ENCODE data around the gene IP6K1.
"Not testable (repeated sequence)": the region's sequence is repeated elsewhere in the genome, so short reads cannot be mapped to it uniquely, and the experiment has no call there.

Gene IP6K1

DNA sequence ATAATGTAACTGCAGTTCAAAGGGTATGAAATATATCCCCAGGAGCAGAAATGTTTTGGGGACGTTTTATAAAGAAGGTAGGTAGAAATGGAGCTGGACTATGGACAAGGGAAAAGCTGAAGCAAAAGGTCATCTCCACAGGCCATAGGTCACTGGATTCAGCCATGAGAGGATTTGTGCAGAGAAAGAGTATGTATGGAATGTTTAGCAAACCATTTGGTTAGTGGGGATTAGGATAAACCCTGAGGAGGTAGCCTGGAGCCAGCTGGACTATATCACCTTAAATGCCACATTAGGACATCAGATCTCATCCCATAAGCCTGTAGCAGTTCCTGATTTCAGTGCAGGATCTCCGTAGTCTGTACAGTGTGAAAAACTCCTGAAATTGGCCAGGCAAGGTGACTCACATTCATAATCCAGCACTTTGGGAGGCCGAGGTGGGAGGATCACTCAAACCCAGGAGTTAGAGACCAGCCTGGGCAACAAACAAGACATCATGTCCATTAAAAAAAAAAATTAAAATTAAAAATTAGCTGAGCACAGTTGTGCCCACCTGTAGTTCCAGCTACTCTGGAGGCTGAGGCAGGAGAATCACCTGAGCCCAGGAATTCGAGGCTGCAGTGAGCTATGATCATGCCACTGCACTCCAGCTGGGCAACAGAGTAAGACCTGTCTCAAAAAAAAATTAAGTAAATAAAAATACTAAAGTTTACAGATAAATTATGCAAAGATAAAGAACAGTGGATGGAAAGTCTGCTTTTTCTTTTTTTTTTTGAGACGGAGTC, 4.7 kb downstream of the IP6K1 start:
- no CpG with 5 or more reads among the region's 5 CpGs for WGBS (ENCODE audit: insufficient coverage, insufficient read length)
- DNase-seq (ENCODE audit: low read depth, low spot score): no peak
- no peaks in the 10 kb centered on the region for H3K4me1 ChIP-seq (ENCODE audit: control insufficient read depth, insufficient read depth, low read length)

DNA sequence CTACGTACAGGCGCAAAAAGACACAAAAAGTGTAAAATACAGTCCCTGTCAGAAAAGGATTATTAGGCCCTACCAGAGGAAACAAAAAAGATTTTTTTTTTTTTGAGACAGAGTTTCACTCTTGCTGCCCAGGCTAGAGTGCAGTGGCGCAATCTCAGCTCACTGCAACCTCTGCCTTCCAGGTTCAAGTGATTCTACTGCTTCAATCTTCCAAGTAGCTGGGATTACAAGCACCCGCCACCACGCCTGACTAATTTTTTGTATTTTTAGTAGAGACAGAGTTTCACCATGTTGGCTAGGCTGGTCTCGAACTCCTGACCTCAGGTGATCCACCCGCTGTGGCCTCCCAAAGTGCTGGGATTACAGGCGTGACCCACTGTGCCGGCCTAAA, 5.4 kb downstream of the IP6K1 start:
- H3K4me1 ChIP-seq (ENCODE audit: control insufficient read depth, insufficient read depth, low read length); H3K9me3 ChIP-seq (ENCODE audit: control insufficient read depth, insufficient read depth, low read length); H3K27me3 ChIP-seq (ENCODE audit: control insufficient read depth, insufficient read depth, low read length); H3K36me3 ChIP-seq (ENCODE audit: control insufficient read depth, insufficient read depth, low read length); H3K27ac ChIP-seq (ENCODE audit: low read length); H3K4me3 ChIP-seq (ENCODE audit: low read length); DNase-seq (ENCODE audit: low read depth, low spot score): not testable (repeated sequence)
- no CpG with 5 or more reads among the region's 9 CpGs for WGBS (ENCODE audit: insufficient coverage, insufficient read length)

More for the DNA sequence above, 4.7 kb downstream of the IP6K1 start:
- Histone ChIP-seq H3K9me3 (ENCODE audit: control insufficient read depth, insufficient read depth, low read length) (no peaks in the 10 kb centered on the region), H3K27ac (ENCODE audit: low read length) (no peak overlapping the region), H3K4me3 (ENCODE audit: low read length) (no peak overlapping the region), H3K36me3 (ENCODE audit: control insufficient read depth, insufficient read depth, low read length) (no peaks in the 10 kb centered on the region), H3K27me3 (ENCODE audit: control insufficient read depth, insufficient read depth, low read length) (no peaks in the 10 kb centered on the region)

DNA sequence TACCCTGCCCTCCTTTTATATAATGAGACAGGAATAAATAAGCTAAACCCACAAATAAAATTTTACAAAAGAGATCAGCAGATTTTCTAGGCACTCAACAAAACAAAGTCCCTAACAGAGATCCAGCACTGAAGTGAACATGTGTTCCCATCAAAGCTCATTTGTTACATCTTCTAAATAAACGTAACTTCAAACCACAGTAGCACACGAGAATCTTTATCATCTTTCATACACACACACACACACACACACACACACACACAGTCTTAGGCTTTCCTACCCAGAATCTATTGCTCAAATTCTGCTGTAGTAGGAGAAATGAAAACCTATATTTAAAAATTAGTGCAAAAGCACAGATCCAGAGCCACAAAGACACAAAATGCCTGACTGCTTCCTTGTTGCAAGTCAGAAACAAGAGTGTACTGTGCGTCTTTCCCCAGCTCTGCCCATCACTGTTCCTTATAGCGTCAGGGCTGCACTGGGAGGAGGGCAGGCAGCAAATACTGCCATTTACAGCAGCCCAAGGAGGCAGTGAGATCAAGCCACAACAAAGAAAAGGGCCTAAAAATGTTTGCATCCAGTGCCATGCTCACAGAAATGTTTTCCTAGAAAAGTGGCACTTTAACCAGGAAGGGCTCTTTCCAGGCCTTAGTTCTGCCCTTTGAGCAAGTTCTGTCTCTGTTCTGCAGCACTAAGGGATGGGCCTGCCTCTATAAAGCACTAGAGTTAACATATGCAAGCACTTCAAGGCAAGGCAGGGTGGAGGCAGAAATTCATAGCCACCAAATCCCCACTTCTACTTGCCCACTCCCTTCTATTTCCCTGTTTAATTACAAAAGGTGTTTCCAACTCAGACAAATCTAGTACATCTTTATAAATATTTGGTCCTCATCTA, 6.0 kb downstream of the IP6K1 start:
- 100% methylated on average over 2 of the region's 4 CpGs for WGBS (ENCODE audit: insufficient coverage, insufficient read length)
- H3K36me3 ChIP-seq (ENCODE audit: control insufficient read depth, insufficient read depth, low read length): no peaks in the 10 kb centered on the region
- no peak overlapping the region for H3K4me3 ChIP-seq (ENCODE audit: low read length)
- H3K4me1 ChIP-seq (ENCODE audit: control insufficient read depth, insufficient read depth, low read length): no peaks in the 10 kb centered on the region
- H3K27ac ChIP-seq (ENCODE audit: low read length): no peak overlapping the region
- H3K9me3 ChIP-seq (ENCODE audit: control insufficient read depth, insufficient read depth, low read length): no peaks in the 10 kb centered on the region
- DNase-seq (ENCODE audit: low read depth, low spot score): no peak
- H3K27me3 ChIP-seq (ENCODE audit: control insufficient read depth, insufficient read depth, low read length): no peaks in the 10 kb centered on the region

DNA sequence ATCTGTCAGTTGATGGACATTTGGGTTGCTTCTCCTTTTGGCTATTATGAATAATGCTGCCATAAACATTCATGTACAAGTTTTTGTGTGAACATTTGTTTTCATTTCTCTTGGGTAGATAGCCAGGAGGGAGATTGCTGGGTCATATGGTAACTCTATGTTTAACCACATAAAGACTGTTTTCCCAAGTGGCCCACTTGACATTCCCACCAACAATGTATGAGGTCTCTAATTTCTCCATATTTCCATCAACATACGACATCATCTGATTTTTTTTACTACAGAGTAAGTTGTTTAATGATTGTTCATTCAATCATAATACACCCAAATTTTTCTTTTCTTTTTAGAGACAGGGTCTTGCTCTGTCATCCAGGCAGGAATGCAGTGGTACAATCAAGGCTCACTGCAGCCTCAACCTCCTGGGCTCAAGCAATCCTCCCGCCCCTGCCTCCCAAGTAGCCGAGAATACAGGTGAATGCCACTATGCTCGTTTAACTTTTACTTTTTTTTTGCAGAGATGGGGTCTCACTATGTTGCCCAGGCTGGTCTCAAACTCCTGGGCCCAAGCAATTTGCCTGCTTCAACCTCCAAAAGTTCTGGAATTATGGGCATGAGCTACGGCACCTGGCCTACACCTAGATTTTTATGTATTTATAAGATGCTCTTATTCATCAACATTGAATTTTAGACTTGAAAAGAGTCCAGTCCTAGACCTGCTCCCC, 6.8 kb downstream of the IP6K1 start:
- Histone ChIP-seq H3K4me3 (ENCODE audit: low read length) (no peak overlapping the region), H3K27ac (ENCODE audit: low read length) (no peak overlapping the region), H3K4me1 (ENCODE audit: control insufficient read depth, insufficient read depth, low read length) (no peaks in the 10 kb centered on the region), H3K9me3 (ENCODE audit: control insufficient read depth, insufficient read depth, low read length) (no peaks in the 10 kb centered on the region), H3K36me3 (ENCODE audit: control insufficient read depth, insufficient read depth, low read length) (no peaks in the 10 kb centered on the region), H3K27me3 (ENCODE audit: control insufficient read depth, insufficient read depth, low read length) (no peaks in the 10 kb centered on the region)
- no peak for DNase-seq (ENCODE audit: low read depth, low spot score)
- no CpG with 5 or more reads among the region's 5 CpGs for WGBS (ENCODE audit: insufficient coverage, insufficient read length)

DNA sequence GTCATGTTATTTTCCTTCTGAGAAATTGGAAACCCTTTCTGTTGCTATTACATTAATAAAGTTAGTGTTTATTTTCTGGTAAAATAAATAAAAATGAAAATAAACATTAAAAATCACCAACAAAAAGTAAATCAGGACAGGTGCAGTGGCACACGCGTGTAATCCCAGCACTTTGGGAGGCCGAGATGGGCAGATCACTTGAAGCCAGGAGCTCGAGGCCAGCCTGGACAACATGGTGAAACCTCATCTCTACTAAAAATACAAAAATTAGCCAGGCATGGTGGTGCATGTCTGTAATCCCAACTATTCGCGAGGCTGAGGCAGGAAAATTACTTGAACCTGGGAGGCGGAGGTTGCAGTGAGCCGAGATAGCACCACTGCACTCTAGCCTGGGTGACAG, 10.2 kb downstream of the IP6K1 start:
- not testable (repeated sequence) for H3K27me3 ChIP-seq (ENCODE audit: control insufficient read depth, insufficient read depth, low read length); H3K9me3 ChIP-seq (ENCODE audit: control insufficient read depth, insufficient read depth, low read length); DNase-seq (ENCODE audit: low read depth, low spot score); H3K4me1 ChIP-seq (ENCODE audit: control insufficient read depth, insufficient read depth, low read length); H3K27ac ChIP-seq (ENCODE audit: low read length); H3K4me3 ChIP-seq (ENCODE audit: low read length); H3K36me3 ChIP-seq (ENCODE audit: control insufficient read depth, insufficient read depth, low read length)
- no CpG with 5 or more reads among the region's 8 CpGs for WGBS (ENCODE audit: insufficient coverage, insufficient read length)

DNA sequence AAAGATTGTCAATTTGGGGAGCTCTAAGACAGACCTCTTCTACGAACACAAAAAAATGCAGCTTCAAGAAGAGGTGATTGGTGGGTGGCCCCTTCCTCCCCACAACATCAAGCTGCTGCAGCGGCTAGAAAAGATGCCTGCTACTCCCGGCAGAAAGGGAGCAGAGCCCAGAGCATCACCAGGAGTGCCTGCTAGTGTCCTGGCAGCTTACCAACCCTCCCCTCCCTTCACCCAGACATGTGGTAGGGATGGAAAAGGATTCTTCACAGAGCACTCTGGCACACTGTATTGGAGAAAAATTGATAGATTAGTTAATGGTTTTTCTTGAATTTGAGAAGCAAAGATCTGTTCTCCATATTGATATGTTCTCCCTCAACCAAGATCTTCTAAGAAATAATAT, 10.8 kb downstream of the IP6K1 start:
- H3K27me3 ChIP-seq (ENCODE audit: control insufficient read depth, insufficient read depth, low read length): no peaks in the 10 kb centered on the region
- no peak for DNase-seq (ENCODE audit: low read depth, low spot score)
- H3K4me3 ChIP-seq (ENCODE audit: low read length): no peak overlapping the region
- H3K27ac ChIP-seq (ENCODE audit: low read length): no peak overlapping the region
- no peaks in the 10 kb centered on the region for H3K9me3 ChIP-seq (ENCODE audit: control insufficient read depth, insufficient read depth, low read length)
- no peaks in the 10 kb centered on the region for H3K36me3 ChIP-seq (ENCODE audit: control insufficient read depth, insufficient read depth, low read length)
- no CpG with 5 or more reads among the region's 3 CpGs for WGBS (ENCODE audit: insufficient coverage, insufficient read length)
- no peaks in the 10 kb centered on the region for H3K4me1 ChIP-seq (ENCODE audit: control insufficient read depth, insufficient read depth, low read length)

DNA sequence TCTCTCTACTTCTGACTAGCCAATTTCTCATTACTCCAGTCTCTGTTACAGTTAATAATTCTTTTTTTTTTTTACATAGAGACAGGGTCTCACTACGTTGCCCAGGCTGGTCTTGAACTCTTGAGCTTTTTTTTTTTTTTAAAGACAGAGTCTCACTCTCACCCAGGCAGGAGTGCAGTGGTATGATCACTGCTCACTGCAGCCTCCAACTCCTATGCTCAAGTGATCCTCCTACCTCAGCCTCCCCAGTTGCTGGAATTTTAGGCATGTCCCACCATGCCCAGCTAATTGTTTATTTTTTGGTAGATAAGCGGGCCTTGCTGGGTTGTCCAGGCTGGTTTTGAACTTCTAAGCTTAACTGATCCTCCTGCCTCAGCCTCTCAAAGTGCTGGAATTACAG, 13.6 kb downstream of the IP6K1 start:
- H3K27me3 ChIP-seq (ENCODE audit: control insufficient read depth, insufficient read depth, low read length): no peaks in the 10 kb centered on the region
- no peak for DNase-seq (ENCODE audit: low read depth, low spot score)
- H3K36me3 ChIP-seq (ENCODE audit: control insufficient read depth, insufficient read depth, low read length): no peaks in the 10 kb centered on the region
- H3K4me1 ChIP-seq (ENCODE audit: control insufficient read depth, insufficient read depth, low read length): no peaks in the 10 kb centered on the region
- no CpG with 5 or more reads among the region's 2 CpGs for WGBS (ENCODE audit: insufficient coverage, insufficient read length)
- H3K27ac ChIP-seq (ENCODE audit: low read length): no peak overlapping the region
- no peaks in the 10 kb centered on the region for H3K9me3 ChIP-seq (ENCODE audit: control insufficient read depth, insufficient read depth, low read length)
- no peak overlapping the region for H3K4me3 ChIP-seq (ENCODE audit: low read length)

DNA sequence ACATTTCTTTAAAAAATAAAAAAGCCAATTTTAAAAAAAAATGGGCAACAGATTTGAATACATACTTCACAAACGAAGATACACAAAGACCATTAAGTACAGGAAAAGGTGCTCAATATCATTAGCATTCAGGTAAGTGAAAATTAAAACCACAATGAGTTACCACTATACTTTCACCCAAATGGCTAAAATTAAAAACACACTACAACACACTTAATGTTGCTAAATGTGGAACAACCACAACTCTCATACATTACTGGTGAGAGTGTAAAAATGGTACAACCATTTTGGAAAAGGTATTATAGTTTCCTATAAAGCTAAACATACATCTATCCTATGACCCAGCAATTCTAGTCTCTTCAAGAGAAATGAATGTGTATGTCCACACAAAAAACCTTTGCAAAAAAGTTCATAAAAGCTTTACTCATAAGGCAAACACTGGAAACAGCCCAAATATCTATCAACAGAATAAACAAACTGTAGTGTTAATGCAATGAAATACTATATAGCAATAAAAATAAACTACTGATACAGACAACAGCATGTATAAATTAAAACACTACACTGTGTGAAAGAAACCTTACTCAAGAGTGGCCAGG, 14.9 kb downstream of the IP6K1 start:
- no peak for DNase-seq (ENCODE audit: low read depth, low spot score)
- no peaks in the 10 kb centered on the region for H3K27me3 ChIP-seq (ENCODE audit: control insufficient read depth, insufficient read depth, low read length)
- no peaks in the 10 kb centered on the region for H3K9me3 ChIP-seq (ENCODE audit: control insufficient read depth, insufficient read depth, low read length)
- H3K4me3 ChIP-seq (ENCODE audit: low read length): no peak overlapping the region
- H3K36me3 ChIP-seq (ENCODE audit: control insufficient read depth, insufficient read depth, low read length): no peaks in the 10 kb centered on the region
- H3K27ac ChIP-seq (ENCODE audit: low read length): no peak overlapping the region
- no CpG with 5 or more reads among the region's 1 CpG for WGBS (ENCODE audit: insufficient coverage, insufficient read length)
- H3K4me1 ChIP-seq (ENCODE audit: control insufficient read depth, insufficient read depth, low read length): no peaks in the 10 kb centered on the region; the same call in 1 of the 2 replicates

DNA sequence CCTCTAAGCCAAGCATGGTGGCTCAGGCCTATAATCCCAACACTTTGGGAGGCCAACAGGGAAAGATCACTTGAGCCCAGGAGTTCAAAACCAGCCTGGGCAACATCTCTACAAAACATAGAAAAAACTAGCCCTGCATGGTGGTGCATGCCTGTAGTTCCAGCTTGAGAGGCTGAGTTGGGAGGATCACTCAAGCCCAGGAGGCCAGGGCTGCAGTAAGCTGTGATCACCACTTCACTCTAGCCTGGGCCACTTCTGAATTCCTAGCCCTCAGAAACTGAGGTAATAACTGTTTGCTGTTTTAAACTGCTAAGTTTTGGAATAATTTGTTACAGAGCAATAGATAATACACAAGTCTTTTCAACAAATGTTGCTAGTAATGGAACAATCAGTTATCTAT, 16.4 kb downstream of the IP6K1 start:
- Histone ChIP-seq H3K36me3 (ENCODE audit: control insufficient read depth, insufficient read depth, low read length) (no peaks in the 10 kb centered on the region), H3K4me1 (ENCODE audit: control insufficient read depth, insufficient read depth, low read length) (no peaks in the 10 kb centered on the region; the same call in 1 of the 2 replicates), H3K27me3 (ENCODE audit: control insufficient read depth, insufficient read depth, low read length) (no peaks in the 10 kb centered on the region), H3K4me3 (ENCODE audit: low read length) (no peak overlapping the region), H3K27ac (ENCODE audit: low read length) (no peak overlapping the region), H3K9me3 (ENCODE audit: control insufficient read depth, insufficient read depth, low read length) (no peaks in the 10 kb centered on the region)
- no peak for DNase-seq (ENCODE audit: low read depth, low spot score)

DNA sequence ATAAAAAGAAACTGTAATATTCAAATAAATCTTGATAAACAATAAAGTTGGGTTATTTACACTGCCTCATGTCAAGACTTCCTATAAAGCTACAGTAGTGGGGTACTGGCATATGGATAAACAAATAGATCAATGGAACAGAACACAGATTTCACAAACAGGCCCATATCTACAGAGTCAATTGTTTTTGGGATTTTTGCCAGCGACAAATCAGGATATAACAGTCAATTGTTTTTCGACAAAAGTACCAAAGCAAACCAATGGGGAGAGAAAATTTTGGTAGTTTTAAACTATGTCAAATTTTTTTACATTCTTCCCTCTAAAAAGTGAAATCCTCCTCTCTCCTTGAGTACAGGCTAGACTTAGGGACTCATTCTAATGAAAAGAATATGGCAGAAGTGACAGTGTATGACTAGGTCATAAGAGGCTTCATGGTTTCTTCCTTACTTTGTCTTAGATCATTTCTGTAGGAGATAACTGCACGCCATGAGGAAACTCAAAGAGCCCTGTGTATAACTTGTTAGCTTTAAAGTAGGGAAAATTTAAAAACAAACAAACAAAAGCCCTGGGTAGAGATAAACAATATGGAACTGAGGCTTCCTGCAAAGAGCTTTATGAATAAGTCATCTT, 16.9 kb downstream of the IP6K1 start:
- no peak for DNase-seq (ENCODE audit: low read depth, low spot score)
- Histone ChIP-seq H3K4me1 (ENCODE audit: control insufficient read depth, insufficient read depth, low read length) (no peaks in the 10 kb centered on the region; the same call in 1 of the 2 replicates), H3K27me3 (ENCODE audit: control insufficient read depth, insufficient read depth, low read length) (no peaks in the 10 kb centered on the region), H3K27ac (ENCODE audit: low read length) (no peak overlapping the region), H3K36me3 (ENCODE audit: control insufficient read depth, insufficient read depth, low read length) (no peaks in the 10 kb centered on the region), H3K9me3 (ENCODE audit: control insufficient read depth, insufficient read depth, low read length) (no peaks in the 10 kb centered on the region), H3K4me3 (ENCODE audit: low read length) (no peak overlapping the region)
- WGBS (ENCODE audit: insufficient coverage, insufficient read length): no CpG with 5 or more reads among the region's 3 CpGs

Data from iPS DF 6.9 (cell line).